GM10847 (cell line): Measurements from ENCODE around the gene SNRNP40.

Source experiments
- POLR2A ChIP-seq: IDR thresholded peaks from 2 replicates; pipeline ENCODE4 v1.6.1; 2011; ENCODE audit not compliant: insufficient read length; ENCODE audit errors: extremely low read depth

SNRNP40 gene

GRCh38 chr1:31219489-31219888, 77.1 kb downstream of the SNRNP40 start:
- no peak for TF ChIP-seq POLR2A

DNA sequence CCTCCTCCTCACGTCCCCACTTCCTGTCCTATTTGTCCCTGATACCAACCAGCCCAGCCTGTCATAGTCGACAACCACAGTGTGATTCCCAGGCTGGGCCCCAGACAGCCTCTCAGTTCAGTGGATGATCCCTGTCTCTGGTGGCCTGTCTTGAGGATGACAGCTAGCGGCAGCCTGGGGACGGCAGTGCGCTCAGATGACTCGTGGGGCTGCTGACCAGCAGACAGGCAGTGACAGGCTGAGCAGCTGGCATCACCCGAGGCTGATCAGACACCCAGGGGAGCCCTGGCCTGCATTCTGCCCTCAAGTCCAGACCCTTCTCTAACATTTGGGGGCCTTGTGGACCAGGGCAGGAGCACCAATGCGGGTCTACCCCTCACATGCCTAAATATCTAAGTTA, 77.9 kb downstream of the SNRNP40 start:
- no peak for TF ChIP-seq POLR2A

GRCh38 chr1:31216016-31216415, 80.6 kb downstream of the SNRNP40 start:
- TF ChIP-seq POLR2A: no peak

- no peak for TF ChIP-seq POLR2A
Measured at GRCh38 chr1:31215065-31215570, 81.5 kb downstream of the SNRNP40 start.

DNA sequence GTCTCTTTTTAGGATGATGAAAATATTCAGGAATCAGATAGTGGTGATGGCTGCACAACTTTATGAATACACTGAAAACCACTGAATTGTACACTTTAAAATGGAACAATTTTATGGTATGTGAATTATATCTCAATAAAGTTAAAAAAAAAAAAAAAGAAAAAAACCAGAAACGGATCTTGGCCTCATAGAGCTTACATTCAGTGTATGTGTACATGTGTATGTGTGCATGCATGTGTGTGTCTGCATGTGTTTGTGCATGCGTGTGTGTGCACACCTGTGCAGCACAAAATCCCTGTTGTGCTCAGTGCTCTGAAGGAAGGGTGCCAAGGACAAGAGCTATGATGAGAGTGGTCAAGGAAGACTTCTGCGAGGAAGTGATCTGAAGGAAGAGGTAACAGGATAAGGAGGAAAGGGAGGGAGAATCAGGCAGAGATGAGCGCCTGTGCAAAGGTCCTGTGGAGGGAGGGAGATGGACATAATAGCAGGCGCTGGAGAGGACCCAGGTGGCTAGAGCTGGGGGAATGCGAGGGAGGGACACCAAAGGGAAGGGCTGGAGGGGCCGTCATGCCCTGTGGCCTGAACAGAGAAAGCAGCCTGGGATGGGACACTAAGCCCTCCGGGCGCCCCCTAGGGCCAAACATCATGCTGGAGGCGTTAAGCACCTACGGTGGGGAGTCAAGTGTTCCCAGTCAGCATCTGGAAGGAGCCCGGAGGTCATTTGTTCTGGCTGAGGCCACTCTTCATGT, 82.1 kb downstream of the SNRNP40 start:
- TF ChIP-seq POLR2A: no peak
